Measurements from ENCODE around the gene LRRC28. TPM values are rescaled to one million over a fixed set of nuclear protein-coding genes. Genes with fewer than 3 reads are reported as not detected.

The LRRC28 gene
- total RNA-seq, 1 donor from 2014 or later = 17.0 TPM

DNA sequence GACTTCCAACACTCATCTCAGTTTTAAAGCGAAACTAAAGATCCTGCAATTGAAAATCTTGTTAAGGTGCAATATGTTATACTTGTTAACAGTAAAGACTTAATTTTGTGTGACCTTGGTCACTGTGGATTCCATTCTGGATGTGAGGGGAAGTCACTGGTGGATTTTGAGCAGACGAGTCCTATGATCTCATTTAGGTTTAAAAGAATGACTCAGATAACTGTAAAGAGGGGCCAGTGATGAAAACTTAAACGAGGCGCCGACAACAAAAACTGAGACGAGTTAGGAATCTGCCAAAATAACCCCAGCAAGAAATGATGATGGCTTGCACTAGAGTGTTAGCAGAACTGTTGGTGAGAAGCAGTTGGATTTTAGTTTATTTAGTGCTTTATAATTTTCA is 56.5 kb downstream of the LRRC28 start:
- DNase-seq = peak; percentile 7

DNA sequence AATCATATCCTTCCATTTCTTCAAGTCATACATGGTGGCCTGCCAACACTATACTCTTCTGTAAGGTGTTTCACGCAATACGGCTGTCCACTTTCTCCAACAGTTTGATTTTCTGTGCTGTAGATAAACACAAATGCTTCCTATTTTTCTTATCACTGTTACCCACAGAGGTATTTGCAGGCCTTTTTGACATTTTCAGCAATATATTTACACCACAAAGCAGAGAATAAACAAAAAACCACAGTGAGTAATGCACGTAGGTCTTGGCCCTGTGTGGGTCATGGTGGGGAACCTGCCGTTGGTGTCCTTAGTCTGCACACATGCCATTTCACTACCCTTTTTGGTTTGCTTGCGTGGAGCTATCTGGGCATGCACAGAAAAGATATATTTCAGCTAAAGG is 59.5 kb downstream of the LRRC28 start:
- no peak for DNase-seq

DNA sequence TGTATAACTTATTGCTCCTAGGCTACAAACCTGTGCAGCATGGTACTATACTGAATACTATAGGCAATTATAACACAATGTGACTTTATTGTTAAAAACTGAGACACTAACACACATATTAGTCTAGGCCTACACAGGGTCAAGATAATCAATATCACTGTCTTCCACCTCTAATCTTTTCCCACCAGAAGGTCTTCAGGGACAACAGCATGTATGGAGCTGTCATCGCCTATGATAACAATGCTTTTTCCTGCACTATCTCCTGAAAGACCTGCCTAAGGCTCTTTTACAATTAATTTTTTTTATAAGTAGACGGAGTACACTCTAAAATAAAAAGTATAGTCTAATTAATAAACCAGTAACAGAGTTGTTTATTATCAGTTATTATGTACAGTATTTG is 60.9 kb downstream of the LRRC28 start:
- no peak for DNase-seq

DNA sequence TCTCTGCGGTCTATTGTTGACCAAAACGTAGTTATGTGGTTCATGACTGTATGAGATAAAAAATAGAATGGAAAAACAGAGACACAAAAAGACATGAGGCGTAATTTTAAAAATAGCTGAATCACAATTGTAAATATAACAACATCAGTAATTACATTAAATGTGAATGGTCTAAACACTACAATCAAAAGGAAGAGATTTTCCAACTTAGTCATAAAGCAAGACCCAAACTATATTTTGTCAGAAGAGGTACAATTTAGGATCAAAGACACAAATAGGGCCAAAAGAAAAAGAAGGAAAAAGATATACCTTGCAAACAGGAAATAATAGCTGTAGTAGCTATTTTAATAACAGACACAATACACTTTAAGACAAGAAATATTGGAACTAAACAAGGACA is 61.5 kb downstream of the LRRC28 start:
- DNase-seq = no peak

DNA sequence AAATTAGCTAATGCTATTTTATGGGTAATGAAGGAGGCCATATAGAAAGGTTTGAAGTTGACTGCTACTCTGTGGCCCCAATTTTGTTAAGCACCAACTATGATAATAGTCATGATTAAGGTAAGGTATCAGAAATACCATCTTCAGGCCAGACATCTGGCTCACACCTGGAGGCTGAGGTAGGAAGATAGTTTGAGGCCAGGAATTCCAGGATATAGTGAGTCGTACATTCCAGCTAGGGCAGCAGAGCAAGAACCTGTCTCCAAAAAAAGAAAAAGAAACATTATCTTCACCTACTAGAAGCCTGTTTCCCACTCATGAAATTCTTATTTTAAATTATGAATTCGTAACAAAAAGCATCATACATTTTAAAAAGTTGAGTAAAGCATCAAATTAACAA is 64.4 kb downstream of the LRRC28 start:
- DNase-seq = peak; percentile 7

DNA sequence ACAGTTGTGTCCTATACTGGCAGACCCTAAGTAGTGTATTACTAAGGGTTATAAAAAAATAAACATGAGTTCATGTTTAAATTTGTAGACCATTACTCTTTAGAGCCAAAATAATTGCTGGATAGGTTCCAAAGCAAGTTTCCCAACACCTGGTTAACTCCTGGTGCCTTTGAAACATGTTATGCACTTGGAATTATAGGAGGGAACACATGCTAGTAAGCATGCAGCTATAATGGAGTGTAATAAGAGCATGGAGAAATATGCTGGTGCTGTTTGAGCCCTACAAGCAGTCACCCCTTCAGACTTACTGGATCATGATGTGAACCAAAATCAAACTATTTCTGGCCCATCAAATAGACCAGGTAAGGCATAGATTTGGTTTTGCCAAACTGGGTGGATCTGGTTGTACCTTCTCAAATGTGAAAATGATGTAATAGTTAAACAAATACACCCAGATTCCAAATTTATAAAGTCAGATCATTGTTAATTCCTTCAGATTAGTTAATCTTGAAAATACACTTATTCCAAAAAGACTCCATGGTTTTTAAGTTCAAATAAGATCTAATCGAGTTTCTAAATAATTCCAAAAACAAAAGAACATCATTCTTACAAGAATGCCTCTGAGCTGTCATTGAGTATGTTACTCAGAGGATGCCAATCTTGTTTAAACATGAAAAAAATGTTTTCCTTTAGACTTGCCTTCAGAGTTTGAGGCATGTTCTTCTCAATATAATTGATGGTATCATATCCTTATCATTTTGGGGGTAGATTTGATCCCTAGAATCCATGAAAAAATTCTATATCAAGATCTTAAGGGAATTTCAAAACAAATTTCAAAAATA is 69.3 kb downstream of the LRRC28 start:
- peak; percentile 15 for DNase-seq

DNA sequence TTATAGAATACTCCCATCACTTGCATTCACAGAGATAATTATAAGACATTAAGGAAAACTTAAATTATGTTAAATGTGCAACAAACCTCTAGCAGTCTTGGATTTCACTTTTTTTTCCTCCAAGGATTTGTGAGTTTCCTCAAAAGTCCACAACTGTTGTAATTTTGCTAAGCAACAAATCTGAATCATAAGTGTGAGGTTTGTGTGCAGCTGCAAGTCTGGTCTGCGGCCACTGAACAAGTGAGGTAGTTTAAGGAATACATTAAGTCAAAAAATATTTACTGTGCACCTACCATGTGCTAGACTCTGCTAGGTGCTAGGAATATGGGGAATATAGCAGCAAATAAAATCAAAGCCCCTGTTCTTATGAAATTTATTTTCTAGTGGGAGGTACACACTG is 70.2 kb downstream of the LRRC28 start:
- no peak for DNase-seq

DNA sequence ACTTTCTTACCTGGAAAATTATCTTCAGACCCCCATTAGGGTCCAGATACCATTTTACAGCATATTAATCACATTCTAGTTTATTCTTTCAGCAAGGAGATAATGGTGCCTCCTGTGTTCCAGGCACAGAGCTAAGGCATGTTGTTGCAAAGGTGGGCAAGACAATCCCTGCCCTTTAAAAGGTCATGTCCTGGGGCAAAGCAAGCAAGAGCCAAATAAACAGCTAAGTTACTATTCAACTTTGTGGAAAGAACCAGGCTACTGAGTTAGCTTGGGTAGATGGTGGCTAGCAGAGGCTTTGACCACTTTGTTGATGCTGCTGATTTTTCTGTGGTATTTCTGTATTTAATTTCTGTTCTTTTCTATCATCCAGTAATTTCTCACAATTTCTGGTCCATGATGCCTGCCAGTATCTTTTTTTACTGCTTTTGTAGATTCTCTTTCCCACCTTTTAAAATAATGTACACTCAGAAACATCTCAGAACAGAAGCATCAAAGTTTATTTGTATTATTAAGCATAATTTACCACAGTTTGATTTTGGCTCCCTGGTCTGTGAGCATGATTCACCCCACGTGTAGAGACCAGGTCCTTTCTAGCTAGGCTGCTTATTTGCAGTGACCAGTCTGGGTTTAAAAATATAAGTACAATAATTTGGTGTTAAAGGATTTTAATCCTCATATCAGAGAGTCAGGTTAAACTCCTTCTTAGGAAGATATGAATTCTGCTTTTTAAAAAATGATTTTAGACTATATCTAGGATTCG is 71.5 kb downstream of the LRRC28 start:
- no peak for DNase-seq

DNA sequence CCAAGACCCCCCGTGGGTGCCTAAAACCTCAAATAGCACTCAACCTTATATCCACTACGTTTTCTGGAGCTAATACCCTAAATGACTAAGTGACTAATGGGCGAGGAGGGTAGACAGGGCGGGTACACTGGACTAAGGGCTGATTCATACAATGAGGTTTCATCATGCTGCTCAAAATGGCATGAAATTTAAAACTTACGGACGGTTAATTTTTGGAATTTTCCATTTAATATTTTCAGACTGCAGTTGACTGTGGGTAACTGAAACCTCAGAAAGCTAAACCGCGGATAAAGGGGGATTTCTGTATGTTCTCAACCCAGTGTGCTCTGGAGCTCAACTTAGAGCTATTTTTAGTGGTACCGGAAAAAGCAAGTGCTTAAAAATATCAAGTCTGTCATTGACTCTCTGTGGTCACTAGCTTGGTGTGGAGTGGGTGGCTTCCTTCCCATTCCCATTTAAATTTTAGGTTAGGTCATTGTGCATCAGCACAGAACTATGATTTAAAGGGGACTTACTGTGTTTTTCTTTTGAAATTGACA is 72.9 kb downstream of the LRRC28 start:
- DNase-seq = peak; percentile 81

DNA sequence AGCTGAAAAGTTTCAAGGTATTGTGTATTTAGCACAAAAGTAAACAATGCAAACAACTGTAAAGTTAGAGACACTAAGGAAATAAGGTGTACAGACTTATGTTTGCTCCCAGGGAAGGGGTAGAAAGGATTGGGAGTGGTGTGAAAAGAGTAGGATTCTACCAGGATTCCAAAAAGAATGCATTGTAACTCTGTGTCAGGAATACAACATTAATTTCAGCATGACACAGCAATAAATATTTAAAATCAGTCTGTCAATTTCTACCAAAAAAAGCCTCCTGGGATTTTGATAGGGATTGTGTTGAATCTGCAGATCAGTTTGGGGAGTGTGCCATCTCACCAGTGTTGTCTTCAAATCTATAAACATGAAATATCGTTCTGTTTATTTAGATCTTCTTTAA is 73.4 kb downstream of the LRRC28 start:
- no peak for DNase-seq

DNA sequence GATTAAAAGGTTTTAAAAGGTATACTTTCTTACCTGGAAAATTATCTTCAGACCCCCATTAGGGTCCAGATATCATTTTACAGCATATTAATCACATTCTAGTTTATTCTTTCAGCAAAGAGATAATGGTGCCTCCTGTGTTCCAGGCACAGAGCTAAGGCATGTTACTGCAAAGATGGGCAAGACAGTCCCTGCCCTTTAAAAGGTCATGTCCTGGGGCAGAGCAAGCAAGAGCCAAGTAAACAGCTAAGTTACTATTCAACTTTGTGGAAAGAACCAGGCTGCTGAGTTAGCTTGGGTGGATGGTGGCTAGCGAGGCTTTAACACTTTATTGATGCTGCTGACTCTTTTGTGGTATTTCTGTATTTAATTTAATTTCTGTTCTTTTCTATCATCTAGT is 75.0 kb downstream of the LRRC28 start:
- no peak for DNase-seq

DNA sequence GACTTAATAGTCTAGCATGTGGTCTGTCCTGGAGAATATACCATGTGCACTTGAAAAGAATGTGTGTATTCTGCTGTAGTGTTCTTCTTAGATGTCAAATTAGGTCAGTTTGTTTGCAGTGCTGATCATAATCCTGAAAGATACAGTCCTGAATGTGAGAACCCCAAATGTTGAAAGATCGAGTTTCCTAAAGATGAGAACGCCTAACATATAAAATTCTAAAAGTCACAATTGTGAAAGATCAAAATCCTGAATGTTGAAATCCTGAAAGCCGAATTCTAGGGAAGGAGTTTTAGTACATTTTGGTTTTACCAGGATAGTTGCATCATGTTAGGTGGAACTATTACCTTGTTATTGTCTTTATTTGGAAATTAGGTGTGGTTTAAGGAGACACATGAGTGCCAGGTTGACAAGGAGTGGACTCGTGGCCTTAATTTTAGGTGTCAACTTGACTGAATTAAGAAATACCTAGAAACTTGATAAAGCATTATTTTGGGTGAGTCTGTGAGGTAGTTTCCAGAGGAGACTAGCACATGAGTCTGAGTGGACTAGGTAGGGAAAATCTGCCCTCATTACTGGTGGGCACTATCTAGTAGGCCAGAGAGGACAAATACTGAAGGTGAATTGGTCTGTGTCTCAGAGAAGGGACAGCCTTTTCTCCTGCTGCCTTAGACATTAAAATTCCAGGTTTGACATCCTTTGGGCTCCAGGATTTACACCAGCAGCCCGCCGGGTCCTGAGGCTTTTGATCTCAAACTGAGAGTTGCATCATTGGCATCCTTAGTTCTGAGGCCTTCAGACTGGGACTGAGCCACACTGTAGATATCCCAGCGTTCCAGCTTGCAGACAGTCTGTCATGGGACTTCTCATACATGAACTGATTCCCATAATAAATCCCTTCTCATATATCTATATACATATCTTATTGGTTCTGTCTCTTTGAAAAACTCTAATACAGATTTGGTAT is 77.1 kb downstream of the LRRC28 start:
- DNase-seq = no peak

DNA sequence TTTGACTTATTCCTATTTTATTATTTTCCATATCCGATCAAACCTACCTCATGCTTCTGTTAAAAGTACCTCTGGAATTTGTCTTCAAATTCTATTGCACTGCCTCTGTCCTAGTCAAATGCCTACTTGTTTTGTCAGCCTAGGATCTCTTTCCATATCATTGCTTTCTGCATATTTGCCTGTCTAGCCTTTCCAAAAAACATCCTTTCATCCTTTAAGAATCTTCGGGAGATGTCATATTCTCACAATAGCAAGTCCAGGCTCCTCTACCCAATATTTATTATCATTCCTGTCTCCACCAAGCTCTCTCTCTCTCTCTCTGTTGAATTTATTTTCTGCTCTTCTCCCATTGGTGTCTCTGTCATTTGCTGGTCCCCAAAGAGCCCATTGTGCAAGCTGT is 80.1 kb downstream of the LRRC28 start:
- no peak for DNase-seq

DNA sequence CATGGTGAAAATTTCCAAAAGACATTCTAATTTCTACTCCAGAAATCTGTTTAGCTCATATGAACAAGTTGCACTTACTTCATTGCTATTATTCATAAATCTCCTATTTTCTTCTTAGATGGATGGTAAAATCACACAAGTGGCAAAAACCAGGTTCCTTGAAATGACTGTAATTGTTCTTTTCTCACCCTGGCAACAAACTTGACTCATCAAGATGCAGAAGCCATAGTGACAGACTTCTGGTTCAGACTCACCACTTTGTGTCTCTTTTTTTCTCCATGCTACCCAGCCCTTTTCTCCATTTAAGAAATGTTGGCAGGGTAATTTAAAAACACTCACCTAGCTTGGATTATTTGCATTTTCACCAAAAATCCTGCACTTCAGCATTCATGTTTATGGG is 82.1 kb downstream of the LRRC28 start:
- DNase-seq = peak; percentile 13

DNA sequence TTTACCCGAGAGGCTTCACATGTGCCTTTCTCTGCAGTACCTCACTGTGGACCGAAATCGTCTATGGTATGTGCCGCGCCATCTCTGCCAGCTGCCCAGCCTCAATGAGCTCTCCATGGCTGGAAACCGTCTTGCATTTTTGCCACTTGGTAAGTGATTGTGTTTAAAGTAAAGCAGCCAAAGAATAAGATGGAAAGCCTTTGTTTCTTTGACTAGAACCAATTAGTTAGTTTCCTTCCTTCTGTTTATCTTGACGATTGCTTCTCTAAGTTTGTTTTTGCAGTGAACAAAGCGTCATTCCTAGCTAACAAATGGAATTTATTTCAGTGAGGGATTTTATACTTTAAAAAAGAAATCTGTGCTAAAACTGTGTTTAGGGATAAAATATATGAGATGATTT is 82.7 kb downstream of the LRRC28 start:
- peak; percentile 62 for DNase-seq

DNA sequence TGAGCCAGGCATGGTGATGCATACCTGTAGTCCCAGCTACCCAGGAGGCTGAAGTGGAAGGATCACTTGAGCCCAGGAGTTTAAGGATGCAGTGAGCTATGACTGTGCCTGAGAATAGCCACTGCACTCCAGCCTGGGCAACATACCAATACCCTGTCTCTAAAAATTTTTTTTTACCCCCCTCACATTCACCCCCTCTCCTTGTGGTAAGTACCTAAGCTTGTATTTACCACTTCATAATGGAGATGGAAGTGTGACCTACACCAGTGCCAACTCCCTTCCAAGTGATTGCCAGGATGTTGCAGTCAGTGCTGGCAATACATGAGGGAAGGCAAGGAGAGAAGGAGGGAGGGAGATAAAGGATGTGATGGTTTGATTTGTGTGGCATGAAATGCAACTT is 84.2 kb downstream of the LRRC28 start:
- no peak for DNase-seq

DNA sequence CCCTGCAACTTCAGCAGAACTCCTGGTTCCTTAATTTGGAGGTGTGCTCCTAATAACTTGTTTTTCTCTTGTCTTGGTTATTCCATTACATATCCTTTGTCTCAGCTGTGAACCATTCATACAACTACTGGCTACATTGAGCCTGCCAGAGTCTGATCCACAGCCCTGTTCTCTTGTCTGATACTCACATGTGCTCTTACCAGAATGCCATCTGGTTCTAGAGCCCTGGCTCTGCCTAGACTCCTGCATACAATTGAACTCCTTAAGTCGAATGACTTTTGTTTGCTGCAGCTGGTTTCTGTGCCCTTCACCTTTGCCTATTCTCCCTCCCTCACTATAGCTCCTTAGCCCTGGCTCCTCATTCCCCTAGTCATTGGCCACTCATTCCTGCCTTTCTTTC is 85.5 kb downstream of the LRRC28 start:
- DNase-seq = no peak

DNA sequence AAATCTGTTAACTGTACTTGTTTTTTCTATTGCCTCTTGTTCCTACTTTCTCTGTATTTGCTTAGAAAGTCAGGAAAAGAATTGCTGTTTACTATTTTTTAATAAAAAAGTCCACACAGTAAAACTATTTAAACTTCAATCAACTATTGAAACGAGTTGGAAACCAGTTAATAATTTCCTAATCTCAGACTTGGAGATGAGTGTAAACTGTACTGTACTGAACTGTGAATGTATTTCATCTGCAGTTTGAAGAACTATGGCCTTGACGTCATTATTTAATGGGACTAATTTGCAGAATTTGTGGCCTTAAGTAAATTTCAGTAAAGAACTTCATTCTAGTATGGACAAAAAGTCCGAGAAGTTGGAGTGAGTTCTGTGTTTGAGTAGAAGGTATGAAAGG is 89.1 kb downstream of the LRRC28 start:
- DNase-seq = no peak

DNA sequence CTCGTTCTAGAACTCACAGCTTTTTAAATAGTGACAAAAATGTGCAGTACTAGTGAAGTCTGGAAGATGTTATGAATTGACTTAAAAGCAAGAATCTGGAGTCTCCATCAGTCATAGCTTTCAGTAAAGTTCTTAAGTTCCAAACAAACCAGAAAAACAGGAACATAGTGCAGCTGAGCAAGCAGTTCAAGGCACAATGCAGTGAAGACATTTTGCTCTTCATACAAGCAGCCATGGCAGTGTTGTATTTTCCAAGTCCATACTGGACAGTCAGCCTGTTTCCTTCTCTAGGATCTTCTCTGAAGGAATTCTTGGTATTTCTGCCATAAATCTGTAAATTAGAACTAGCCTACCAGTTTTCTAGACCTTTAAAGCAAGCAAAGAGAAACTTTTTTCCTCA is 90.5 kb downstream of the LRRC28 start:
- no peak for DNase-seq

DNA sequence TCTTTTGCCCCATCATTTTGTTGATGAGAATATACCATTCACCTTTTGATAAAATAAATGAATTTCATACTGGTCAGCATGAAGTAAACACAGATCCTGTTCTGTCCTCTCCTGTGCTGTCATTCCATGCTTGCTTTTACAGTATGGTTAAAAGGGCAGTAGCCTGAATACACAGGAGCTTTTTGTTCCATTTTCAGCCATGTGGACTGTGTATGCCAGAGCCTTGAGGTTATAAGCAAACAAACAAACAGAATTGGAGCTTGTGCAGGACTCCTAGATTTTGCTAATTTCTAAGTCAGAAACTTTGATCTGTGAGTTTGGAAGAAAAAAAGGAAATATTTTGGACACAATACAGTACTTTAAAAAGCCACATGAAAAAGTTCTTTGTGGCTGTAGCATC is 91.9 kb downstream of the LRRC28 start:
- DNase-seq = no peak

DNA sequence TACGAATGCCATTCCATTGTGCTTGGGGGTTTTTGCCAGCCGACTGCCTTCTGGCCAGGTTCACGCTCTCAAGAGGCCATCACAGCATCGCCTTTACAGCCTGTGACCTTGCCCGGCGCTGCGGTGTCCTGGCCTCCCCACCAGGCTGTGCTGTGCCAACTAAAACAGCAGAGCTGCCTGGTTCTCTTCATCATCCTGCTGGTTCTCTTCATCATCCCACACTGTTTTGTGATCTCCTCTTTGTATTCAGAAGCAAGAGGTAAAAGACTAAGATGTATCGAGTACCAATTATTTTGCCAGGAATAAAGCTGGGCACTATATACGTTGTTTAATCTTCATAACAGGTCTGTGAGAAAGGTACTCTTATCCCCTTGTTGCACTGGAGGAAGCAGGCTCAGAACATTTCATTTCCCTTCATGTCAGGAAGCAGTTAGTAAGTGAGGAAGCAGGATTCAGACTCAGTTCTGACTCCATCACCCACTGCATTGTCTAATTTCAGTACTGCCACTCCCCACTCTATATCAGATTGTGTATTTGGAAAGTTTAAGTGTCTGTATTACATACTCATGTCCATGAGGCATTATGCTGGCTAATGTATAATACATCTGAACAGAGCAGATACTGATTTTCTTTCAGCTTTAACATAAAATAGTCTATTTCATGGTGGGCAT is 92.7 kb downstream of the LRRC28 start:
- DNase-seq = peak; percentile 79

DNA sequence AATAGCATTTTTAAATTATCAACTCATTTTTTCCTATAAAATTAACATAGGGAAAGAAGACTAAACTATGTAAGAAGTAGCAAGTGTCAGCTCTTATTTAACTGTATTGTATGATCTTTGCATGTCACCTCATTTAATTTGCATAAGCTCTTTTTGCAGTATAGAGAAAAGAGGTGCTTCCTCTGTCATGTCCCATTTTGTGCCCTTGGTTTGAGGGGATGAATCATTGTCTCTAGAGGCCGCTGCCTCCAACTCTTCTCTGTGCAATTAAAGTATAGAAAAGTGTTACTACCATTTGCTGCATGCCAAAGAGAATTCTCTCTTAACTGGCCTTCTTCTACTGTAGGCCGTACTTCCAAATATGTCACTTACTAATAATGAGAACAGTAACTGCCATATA is 93.4 kb downstream of the LRRC28 start:
- peak; percentile 4 for DNase-seq
